CD4-positive, alpha-beta T cell (primary cell): ENCODE results near the gene PASK. TPM values are rescaled to one million over a fixed set of nuclear protein-coding genes. Genes with fewer than 3 reads are reported as not detected.

ENCODE experiments used
- ATAC-seq: fragments of 200-7000 bp; cut with Tn5 transposase; one replicate; pipeline ENCODE4 v1.10.0; 2022; ENCODE audit warnings: mild to moderate bottlenecking; ENCODE audit not compliant: poor library complexity
- CTCF ChIA-PET: fragments of 350-600 bp; sonication (Branson Sonifier 250); formaldehyde crosslinking; loops from one replicate; lab custom pipeline; 2021; ENCODE audit warnings: antibody characterized with exemption, inconsistent platforms; lab: Charles Lee
- POLR2A ChIA-PET: fragments of 350-600 bp; sonication (Branson Sonifier 250); formaldehyde crosslinking; loops from one replicate; lab custom pipeline; 2021; ENCODE audit warnings: antibody characterized with exemption, inconsistent platforms; lab: Charles Lee
- DNase-seq, 14 experiments: peaks; one replicate each; pipeline ENCODE4 v3.0.0-alpha.2; 2013 to 2020; ENCODE audit warnings: mixed read lengths in 2 of 14
- H3K27ac ChIP-seq, 2 donors: one replicate each; pipeline versions ENCODE4 v1.5.1 to v1.7.0; 2013; ENCODE audit warnings: low read length in 2 of 2, low read depth in 1 of 2, mild to moderate bottlenecking in 1 of 2
- H3K27me3 ChIP-seq, 2 experiments: 1 replicate in 1 of 2; 2 replicates in 1 of 2; pipeline versions ENCODE4 v1.6.1 to v1.7.0; 2013; ENCODE audit warnings: low read length in 2 of 2, control low read depth in 1 of 2, mild to moderate bottlenecking in 1 of 2, moderate library complexity in 1 of 2; ENCODE audit not compliant: insufficient read depth in 2 of 2, control insufficient read depth in 1 of 2
- H3K36me3 ChIP-seq: one replicate; pipeline ENCODE4 v1.6.1; 2013; ENCODE audit warnings: low read length, control low read depth; ENCODE audit not compliant: insufficient read depth
- H3K4me1 ChIP-seq: one replicate; pipeline ENCODE4 v1.6.1; 2013; ENCODE audit warnings: low read length, control low read depth; ENCODE audit not compliant: insufficient read depth
- H3K4me3 ChIP-seq: one replicate; pipeline ENCODE4 v1.5.1; 2013; ENCODE audit warnings: mild to moderate bottlenecking, low read length, moderate library complexity
- H3K9me3 ChIP-seq, 2 experiments: 1 replicate in 1 of 2; 2 replicates in 1 of 2; pipeline versions ENCODE4 v1.6.1 to v1.7.0; 2013; ENCODE audit warnings: low read length in 2 of 2, mild to moderate bottlenecking in 2 of 2, control low read depth in 1 of 2, moderate library complexity in 1 of 2; ENCODE audit not compliant: control insufficient read depth in 1 of 2, insufficient read depth in 1 of 2
- H3K27ac Mint-ChIP-seq: one replicate; pipeline ENCODE4 v1.8.0; 2020; ENCODE audit warnings: mixed read lengths
- H3K27me3 Mint-ChIP-seq: one replicate; pipeline ENCODE4 v1.8.0; 2021; ENCODE audit warnings: mixed read lengths
- H3K36me3 Mint-ChIP-seq: one replicate; pipeline ENCODE4 v1.8.0; 2021; ENCODE audit warnings: low read depth, mixed read lengths
- H3K4me1 Mint-ChIP-seq: one replicate; pipeline ENCODE4 v1.8.0; 2021; ENCODE audit warnings: low read depth, mixed read lengths
- H3K4me3 Mint-ChIP-seq: one replicate; pipeline ENCODE4 v1.8.0; 2020; ENCODE audit warnings: mild to moderate bottlenecking, mixed read lengths
- H3K9me3 Mint-ChIP-seq: one replicate; pipeline ENCODE4 v1.8.0; 2020; ENCODE audit warnings: mixed read lengths
- intact Hi-C, 2 experiments: fragments of 100-400 bp; cut with DNase I in 1 of 2; cut with micrococcal nuclease in 1 of 2; formaldehyde crosslinking; loops; one replicate each; pipeline versions ENCODE4 v1.15.1 to v1.9.0; 2023 to 2025; cut with DNase I, micrococcal nuclease
- total RNA-seq, 174 experiments: library from RNA in 2 of 174; stranded (reverse) in 2 of 174; gene quantifications; one replicate each; pipeline ENCODE4 v1.2.3 and lab custom pipeline; 2021 to 2026
- TF ChIP-seq, protein P1 (sequence below): fragments of 200-600 bp; IDR thresholded peaks from one replicate; pipeline ENCODE4 v1.8.0; 2022; ENCODE audit warnings: antibody characterized with exemption, mild to moderate bottlenecking

PASK gene
- total RNA-seq, 2 experiments from 2014 or later, result 78.0 to 87.9 TPM

GRCh38 chr2:241156971-241157441 lies 7.7 kb upstream of the PASK start:
- Mint-ChIP-seq H3K27ac (no peak overlapping the region), H3K4me1 (peaks cover 20% of the 10 kb centered on the region), H3K27me3 (no peaks in the 10 kb centered on the region), H3K36me3 (peaks cover 66% of the 10 kb centered on the region), H3K9me3 (no peaks in the 10 kb centered on the region), H3K4me3 (no peak overlapping the region)
- H3K27ac ChIP-seq, result no peak overlapping the region
- TF ChIP-seq, protein P1, sequence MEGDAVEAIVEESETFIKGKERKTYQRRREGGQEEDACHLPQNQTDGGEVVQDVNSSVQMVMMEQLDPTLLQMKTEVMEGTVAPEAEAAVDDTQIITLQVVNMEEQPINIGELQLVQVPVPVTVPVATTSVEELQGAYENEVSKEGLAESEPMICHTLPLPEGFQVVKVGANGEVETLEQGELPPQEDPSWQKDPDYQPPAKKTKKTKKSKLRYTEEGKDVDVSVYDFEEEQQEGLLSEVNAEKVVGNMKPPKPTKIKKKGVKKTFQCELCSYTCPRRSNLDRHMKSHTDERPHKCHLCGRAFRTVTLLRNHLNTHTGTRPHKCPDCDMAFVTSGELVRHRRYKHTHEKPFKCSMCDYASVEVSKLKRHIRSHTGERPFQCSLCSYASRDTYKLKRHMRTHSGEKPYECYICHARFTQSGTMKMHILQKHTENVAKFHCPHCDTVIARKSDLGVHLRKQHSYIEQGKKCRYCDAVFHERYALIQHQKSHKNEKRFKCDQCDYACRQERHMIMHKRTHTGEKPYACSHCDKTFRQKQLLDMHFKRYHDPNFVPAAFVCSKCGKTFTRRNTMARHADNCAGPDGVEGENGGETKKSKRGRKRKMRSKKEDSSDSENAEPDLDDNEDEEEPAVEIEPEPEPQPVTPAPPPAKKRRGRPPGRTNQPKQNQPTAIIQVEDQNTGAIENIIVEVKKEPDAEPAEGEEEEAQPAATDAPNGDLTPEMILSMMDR, result no peak
- no peaks in the 10 kb centered on the region for H3K9me3 ChIP-seq
- ChIA-PET POLR2A (interaction anchor here (0.5 kb wide), 1 partner anchor 40 kb away, joined by 3 read pairs; no protein-coding TSS in a partner anchor), CTCF (no interaction called here)
- ATAC-seq (no peak), DNase-seq (no peak)
- peaks cover 7% of the 10 kb centered on the region for H3K4me1 ChIP-seq
- H3K27me3 ChIP-seq, result no peaks in the 10 kb centered on the region
- H3K4me3 ChIP-seq, result no peak overlapping the region
- intact Hi-C loops, result loop anchor here (10.0 kb wide), 3 partner anchors 142 to 578 kb away; partner anchors contain the start of gene D2HGDH (in 1 of the 2)
- H3K36me3 ChIP-seq, result peaks cover 56% of the 10 kb centered on the region

- DNase-seq (no peak), ATAC-seq (no peak)
- peaks cover 50% of the 10 kb centered on the region for H3K36me3 ChIP-seq
- no peaks in the 10 kb centered on the region for H3K27me3 ChIP-seq
- Mint-ChIP-seq H3K4me1 (peaks cover 30% of the 10 kb centered on the region), H3K9me3 (no peaks in the 10 kb centered on the region), H3K36me3 (peaks cover 64% of the 10 kb centered on the region), H3K27me3 (no peaks in the 10 kb centered on the region), H3K27ac (no peak overlapping the region), H3K4me3 (no peak overlapping the region)
- no peaks in the 10 kb centered on the region for H3K9me3 ChIP-seq
- TF ChIP-seq, protein P1, result no peak
- ChIA-PET CTCF (no interaction called here), POLR2A (no interaction called here)
- intact Hi-C loops, result loop anchor here (10.0 kb wide), 3 partner anchors 141 to 579 kb away; partner anchors contain the start of gene D2HGDH (in 1 of the 2)
- no peak overlapping the region for H3K4me3 ChIP-seq
- H3K27ac ChIP-seq, result no peak overlapping the region
- peaks cover 18% of the 10 kb centered on the region for H3K4me1 ChIP-seq
Measured at GRCh38 chr2:241155936-241156335, 6.7 kb upstream of the PASK start.

GRCh38 chr2:241154915-241155314 lies 5.6 kb upstream of the PASK start:
- no peaks in the 10 kb centered on the region for H3K9me3 Mint-ChIP-seq
- H3K4me1 Mint-ChIP-seq, result peaks cover 40% of the 10 kb centered on the region
- DNase-seq (no peak), ATAC-seq (no peak)
- intact Hi-C loops, result loop anchor here (5.0 to 10.0 kb wide), 7 partner anchors 140 to 580 kb away; partner anchors contain the start of genes D2HGDH (in 1 of the 2) and STK25 (in 1 of the 2)
- Histone ChIP-seq H3K27ac (no peak overlapping the region), H3K36me3 (peaks cover 43% of the 10 kb centered on the region), H3K4me3 (no peak overlapping the region), H3K27me3 (no peaks in the 10 kb centered on the region), H3K9me3 (no peaks in the 10 kb centered on the region), H3K4me1 (peaks cover 23% of the 10 kb centered on the region)
- ChIA-PET POLR2A (no interaction called here), CTCF (no interaction called here)
- no peaks in the 10 kb centered on the region for H3K27me3 Mint-ChIP-seq
- H3K4me3 Mint-ChIP-seq, result peak overlapping the region; percentile 34
- peaks cover 65% of the 10 kb centered on the region for H3K36me3 Mint-ChIP-seq
- peak overlapping the region; percentile 29 for H3K27ac Mint-ChIP-seq
- TF ChIP-seq, protein P1, result no peak
